ENCODE data around the gene UNC13C.

Gene UNC13C

DNA sequence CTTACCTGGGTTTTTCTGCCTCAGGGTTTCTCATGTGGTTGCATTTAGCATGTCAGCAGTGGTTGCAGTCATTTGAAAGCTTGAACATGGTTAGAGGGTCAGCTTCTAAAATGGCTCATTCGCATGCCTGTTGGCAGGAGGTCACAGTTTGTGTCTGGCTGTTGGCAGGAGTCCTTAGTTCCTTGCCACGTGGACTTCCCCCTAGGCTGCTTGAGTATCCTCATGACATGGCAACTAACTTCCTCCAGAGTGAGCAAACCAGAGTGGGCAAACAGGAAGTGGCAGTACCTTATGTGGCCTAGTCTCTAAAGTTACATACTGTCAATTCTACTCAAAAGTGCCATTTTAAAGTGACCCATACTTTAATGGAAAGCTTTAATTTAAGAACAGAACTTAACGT is 3.4 kb upstream of the UNC13C start:
- no peak overlapping the region; the same call in 1 of the 2 replicates for H3K4me2 ChIP-seq
- TF ChIP-seq CTCF (conservative IDR thresholded peaks at IDR 0.05; ENCODE audit: low read depth, low read length) = no peak
- H3K4me1 ChIP-seq (ENCODE audit: low read depth, poor library complexity, severe bottlenecking) = peaks cover 20% of the 10 kb centered on the region
- no peaks in the 10 kb centered on the region for H3K36me3 ChIP-seq (ENCODE audit: insufficient read depth)
- H3K27ac ChIP-seq = peak overlapping the region; percentile 33; the same call in 1 of the 2 replicates
- no peaks in the 10 kb centered on the region for H3K27me3 ChIP-seq (ENCODE audit: insufficient read depth, low read depth)
- no peak overlapping the region for H3K9ac ChIP-seq
- H2AFZ ChIP-seq (ENCODE audit: low read depth) = peak overlapping the region; percentile 62; the same call in 1 of the 2 replicates
- H3K4me3 ChIP-seq (IDR thresholded peaks at IDR 0.05; ENCODE audit: insufficient read depth, low read depth, low read length) = no peak overlapping the region
- H3K79me2 ChIP-seq (ENCODE audit: insufficient read depth, low read depth) = no peaks in the 10 kb centered on the region
- H4K20me1 ChIP-seq (ENCODE audit: insufficient read depth) = no peaks in the 10 kb centered on the region

GRCh38 chr15:53976844-53977392 is 1.3 kb upstream of the UNC13C start:
- Histone ChIP-seq H3K79me2 (ENCODE audit: insufficient read depth, low read depth) (no peaks in the 10 kb centered on the region), H4K20me1 (ENCODE audit: insufficient read depth) (no peaks in the 10 kb centered on the region), H3K9ac (no peak overlapping the region), H2AFZ (ENCODE audit: low read depth) (no peak overlapping the region), H3K27me3 (ENCODE audit: insufficient read depth, low read depth) (no peaks in the 10 kb centered on the region), H3K4me2 (no peak overlapping the region), H3K4me1 (ENCODE audit: low read depth, poor library complexity, severe bottlenecking) (peaks cover 20% of the 10 kb centered on the region), H3K27ac (no peak overlapping the region), H3K36me3 (ENCODE audit: insufficient read depth) (no peaks in the 10 kb centered on the region), H3K4me3 (IDR thresholded peaks at IDR 0.05; ENCODE audit: insufficient read depth, low read depth, low read length) (no peak overlapping the region)
- TF ChIP-seq CTCF (conservative IDR thresholded peaks at IDR 0.05; ENCODE audit: low read depth, low read length) = no peak; the same call in 1 of the 2 replicates

DNA sequence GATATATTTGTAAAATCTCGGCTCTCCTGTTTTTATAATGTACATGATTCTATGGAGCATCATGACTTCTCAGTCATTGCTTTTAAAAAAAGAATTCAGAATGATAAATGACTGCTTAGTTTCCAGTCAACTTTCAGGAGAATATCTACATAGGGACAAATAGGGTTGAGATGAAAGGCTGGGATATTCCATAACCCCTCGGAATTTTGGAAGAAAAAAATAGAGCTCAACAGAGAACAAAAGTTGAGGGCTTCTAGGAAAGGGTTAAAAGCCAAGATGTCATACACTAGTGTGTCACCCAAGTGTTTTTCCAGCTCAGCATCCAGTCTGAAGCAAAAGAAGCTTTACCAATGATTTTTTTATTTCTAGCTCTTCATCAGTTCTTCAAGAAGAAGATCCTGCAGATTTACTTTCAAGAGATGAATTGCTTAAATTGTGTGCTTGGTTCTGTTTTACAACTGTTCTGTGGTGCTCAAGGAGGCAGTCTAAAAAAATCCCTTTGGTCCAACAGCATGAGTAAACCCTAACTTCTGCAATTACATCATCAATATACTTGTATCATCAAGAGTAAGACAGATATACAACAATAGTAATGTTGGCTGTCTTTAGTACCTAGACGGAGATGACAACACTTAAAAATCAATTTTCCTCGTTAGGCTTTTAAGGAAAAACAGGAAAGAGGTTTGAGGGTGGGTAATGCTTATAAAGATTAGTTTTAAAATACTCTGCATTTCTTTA is 979 bp downstream of the UNC13C start:
- Histone ChIP-seq H3K4me1 (ENCODE audit: low read depth, poor library complexity, severe bottlenecking) (peaks cover 11% of the 10 kb centered on the region), H3K27ac (no peak overlapping the region), H3K9ac (no peak overlapping the region), H2AFZ (ENCODE audit: low read depth) (no peak overlapping the region), H3K79me2 (ENCODE audit: insufficient read depth, low read depth) (no peaks in the 10 kb centered on the region), H4K20me1 (ENCODE audit: insufficient read depth) (no peaks in the 10 kb centered on the region), H3K4me2 (no peak overlapping the region), H3K36me3 (ENCODE audit: insufficient read depth) (no peaks in the 10 kb centered on the region), H3K27me3 (ENCODE audit: insufficient read depth, low read depth) (no peaks in the 10 kb centered on the region), H3K4me3 (IDR thresholded peaks at IDR 0.05; ENCODE audit: insufficient read depth, low read depth, low read length) (no peak overlapping the region)
- no peak for TF ChIP-seq CTCF (conservative IDR thresholded peaks at IDR 0.05; ENCODE audit: low read depth, low read length)

DNA sequence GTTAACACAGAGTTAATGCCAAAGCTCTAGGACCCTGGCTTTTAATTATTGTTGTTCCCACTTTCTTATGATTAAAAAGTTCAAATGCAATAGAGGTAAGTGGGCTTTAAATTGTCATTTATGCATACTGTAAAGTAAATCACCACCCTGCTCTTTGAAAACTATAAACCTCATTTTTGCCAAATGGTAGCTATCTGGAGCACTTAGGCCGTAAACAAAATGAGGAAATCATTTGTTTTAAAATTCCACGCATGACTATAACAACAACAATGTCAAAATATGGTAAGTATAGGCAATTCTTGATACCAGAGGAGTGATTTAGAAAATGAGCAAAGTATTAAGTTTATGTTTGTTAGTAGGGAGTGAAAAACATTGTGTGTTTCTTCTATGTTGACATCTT is 1.8 kb downstream of the UNC13C start:
- Histone ChIP-seq H3K4me1 (ENCODE audit: low read depth, poor library complexity, severe bottlenecking) (peaks cover 3% of the 10 kb centered on the region), H3K9ac (no peak overlapping the region), H3K4me3 (IDR thresholded peaks at IDR 0.05; ENCODE audit: insufficient read depth, low read depth, low read length) (no peak overlapping the region), H3K27ac (no peak overlapping the region), H3K36me3 (ENCODE audit: insufficient read depth) (no peaks in the 10 kb centered on the region), H4K20me1 (ENCODE audit: insufficient read depth) (no peaks in the 10 kb centered on the region), H3K4me2 (no peak overlapping the region), H2AFZ (ENCODE audit: low read depth) (no peak overlapping the region), H3K27me3 (ENCODE audit: insufficient read depth, low read depth) (no peaks in the 10 kb centered on the region), H3K79me2 (ENCODE audit: insufficient read depth, low read depth) (no peaks in the 10 kb centered on the region)
- TF ChIP-seq CTCF (conservative IDR thresholded peaks at IDR 0.05; ENCODE audit: low read depth, low read length) = no peak

Data from KMS-11 (cell line).